ENCODE data around the gene SOX18.

Gene SOX18

GRCh38 chr20:64064145-64064698, 14.8 kb upstream of the SOX18 start:
- ATAC-seq, result peak; percentile 15; the same call in 1 of the 3 replicates

DNA sequence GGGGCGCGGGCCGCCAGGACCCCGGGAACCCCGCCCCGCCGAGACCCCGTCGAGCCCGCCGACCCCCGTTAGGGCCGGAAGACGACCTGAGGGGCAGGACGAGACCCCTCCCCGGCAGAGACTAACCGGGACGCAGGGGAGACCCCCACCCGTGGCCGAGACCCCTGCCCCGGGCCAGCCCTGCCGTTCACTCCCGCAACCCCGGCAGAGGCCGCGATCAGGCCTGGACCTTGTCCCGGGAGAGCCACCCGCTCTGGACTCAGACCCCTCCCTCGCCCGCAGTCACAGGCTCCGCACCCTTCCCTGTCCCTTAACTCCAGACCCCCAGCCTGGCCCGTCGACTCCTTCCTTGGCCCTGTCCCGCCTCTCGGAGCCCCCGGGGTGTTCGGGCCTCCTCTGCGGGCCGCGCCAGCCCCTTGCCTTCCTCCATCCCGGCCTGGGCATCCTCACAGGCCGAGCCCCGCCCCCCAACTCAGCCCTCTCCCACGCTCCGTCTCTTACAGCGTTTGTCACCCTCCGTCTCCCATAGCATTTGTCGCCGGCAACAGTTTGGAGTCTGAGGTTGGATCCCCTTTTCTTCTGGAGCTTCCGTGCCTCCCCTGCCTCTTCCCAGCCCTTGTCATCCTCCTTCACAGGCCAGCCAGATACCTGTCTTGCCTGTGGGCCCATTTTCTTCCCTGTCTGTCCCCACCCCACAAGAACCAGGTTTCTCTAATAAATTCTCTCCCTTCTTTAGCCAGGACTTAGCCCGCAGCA, 14.1 kb upstream of the SOX18 start:
- TF ChIP-seq ZNF565 (CRISPR knock-in tag; conservative IDR thresholded peaks at IDR 0.05; ENCODE audit: low read depth), result no peak
- TF ChIP-seq ESRRG (CRISPR knock-in tag; IDR thresholded peaks at IDR 0.05), result no peak
- TF ChIP-seq ARNTL (CRISPR knock-in tag; IDR thresholded peaks at IDR 0.05; ENCODE audit: borderline replicate concordance, low read depth), result no peak
- TF ChIP-seq OSR1 (CRISPR knock-in tag; IDR thresholded peaks at IDR 0.05), result no peak
- no peak for TF ChIP-seq PATZ1 (CRISPR knock-in tag; IDR thresholded peaks at IDR 0.05; ENCODE audit: borderline replicate concordance)
- TF ChIP-seq RARB (CRISPR knock-in tag; IDR thresholded peaks at IDR 0.05), result no peak
- no peak for TF ChIP-seq PPARA (CRISPR knock-in tag; IDR thresholded peaks at IDR 0.05; ENCODE audit: borderline replicate concordance)
- TF ChIP-seq CSRNP3 (CRISPR knock-in tag; IDR thresholded peaks at IDR 0.05), result no peak
- TF ChIP-seq TOX (CRISPR knock-in tag; IDR thresholded peaks at IDR 0.05; ENCODE audit: borderline replicate concordance), result no peak
- TF ChIP-seq TCF4 (CRISPR knock-in tag; IDR thresholded peaks at IDR 0.05; ENCODE audit: borderline replicate concordance), result no peak
- TF ChIP-seq, protein P1, sequence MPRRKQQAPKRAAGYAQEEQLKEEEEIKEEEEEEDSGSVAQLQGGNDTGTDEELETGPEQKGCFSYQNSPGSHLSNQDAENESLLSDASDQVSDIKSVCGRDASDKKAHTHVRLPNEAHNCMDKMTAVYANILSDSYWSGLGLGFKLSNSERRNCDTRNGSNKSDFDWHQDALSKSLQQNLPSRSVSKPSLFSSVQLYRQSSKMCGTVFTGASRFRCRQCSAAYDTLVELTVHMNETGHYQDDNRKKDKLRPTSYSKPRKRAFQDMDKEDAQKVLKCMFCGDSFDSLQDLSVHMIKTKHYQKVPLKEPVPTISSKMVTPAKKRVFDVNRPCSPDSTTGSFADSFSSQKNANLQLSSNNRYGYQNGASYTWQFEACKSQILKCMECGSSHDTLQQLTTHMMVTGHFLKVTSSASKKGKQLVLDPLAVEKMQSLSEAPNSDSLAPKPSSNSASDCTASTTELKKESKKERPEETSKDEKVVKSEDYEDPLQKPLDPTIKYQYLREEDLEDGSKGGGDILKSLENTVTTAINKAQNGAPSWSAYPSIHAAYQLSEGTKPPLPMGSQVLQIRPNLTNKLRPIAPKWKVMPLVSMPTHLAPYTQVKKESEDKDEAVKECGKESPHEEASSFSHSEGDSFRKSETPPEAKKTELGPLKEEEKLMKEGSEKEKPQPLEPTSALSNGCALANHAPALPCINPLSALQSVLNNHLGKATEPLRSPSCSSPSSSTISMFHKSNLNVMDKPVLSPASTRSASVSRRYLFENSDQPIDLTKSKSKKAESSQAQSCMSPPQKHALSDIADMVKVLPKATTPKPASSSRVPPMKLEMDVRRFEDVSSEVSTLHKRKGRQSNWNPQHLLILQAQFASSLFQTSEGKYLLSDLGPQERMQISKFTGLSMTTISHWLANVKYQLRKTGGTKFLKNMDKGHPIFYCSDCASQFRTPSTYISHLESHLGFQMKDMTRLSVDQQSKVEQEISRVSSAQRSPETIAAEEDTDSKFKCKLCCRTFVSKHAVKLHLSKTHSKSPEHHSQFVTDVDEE (CRISPR knock-in tag; IDR thresholded peaks at IDR 0.05), result no peak
- TF ChIP-seq GLIS3 (CRISPR knock-in tag; IDR thresholded peaks at IDR 0.05), result no peak
- ATAC-seq, result peak; percentile 17

More at GRCh38 chr20:64064145-64064698, 14.8 kb upstream of the SOX18 start:
- TF ChIP-seq ZFP3 (CRISPR knock-in tag; IDR thresholded peaks at IDR 0.05) (no peak), ARNTL (CRISPR knock-in tag; IDR thresholded peaks at IDR 0.05; ENCODE audit: borderline replicate concordance, low read depth) (no peak), CSRNP3 (CRISPR knock-in tag; IDR thresholded peaks at IDR 0.05) (no peak), BACH2 (CRISPR knock-in tag; IDR thresholded peaks at IDR 0.05; ENCODE audit: borderline replicate concordance) (no peak)

- peak; percentile 95 for ATAC-seq
- TF ChIP-seq ESRRG (CRISPR knock-in tag; IDR thresholded peaks at IDR 0.05) (no peak), ZFP30 (CRISPR knock-in tag; IDR thresholded peaks at IDR 0.05) (no peak), PATZ1 (CRISPR knock-in tag; IDR thresholded peaks at IDR 0.05; ENCODE audit: borderline replicate concordance) (no peak), PPARA (CRISPR knock-in tag; IDR thresholded peaks at IDR 0.05; ENCODE audit: borderline replicate concordance) (no peak), ZNF70 (CRISPR knock-in tag; IDR thresholded peaks at IDR 0.05) (no peak), SNAI2 (CRISPR knock-in tag; IDR thresholded peaks at IDR 0.05) (0 out of 2 replicates have a peak, but pooled peaks have one; percentile 81), GLIS3 (CRISPR knock-in tag; IDR thresholded peaks at IDR 0.05) (no peak), CSDC2 (CRISPR knock-in tag; IDR thresholded peaks at IDR 0.05) (0 out of 2 replicates have a peak, but pooled peaks have one; percentile 86), ZFP3 (CRISPR knock-in tag; IDR thresholded peaks at IDR 0.05) (0 out of 2 replicates have a peak, but pooled peaks have one; percentile 22), ZNF8 (CRISPR knock-in tag; IDR thresholded peaks at IDR 0.05) (no peak), BACH2 (CRISPR knock-in tag; IDR thresholded peaks at IDR 0.05; ENCODE audit: borderline replicate concordance) (0 out of 2 replicates have a peak, but pooled peaks have one; percentile 21), RARB (CRISPR knock-in tag; IDR thresholded peaks at IDR 0.05) (no peak), CSRNP3 (CRISPR knock-in tag; IDR thresholded peaks at IDR 0.05) (no peak)
- TF ChIP-seq, protein P1 (CRISPR knock-in tag; IDR thresholded peaks at IDR 0.05), result peak; percentile 97
Measured at GRCh38 chr20:64062596-64063388, 13.4 kb upstream of the SOX18 start, which contains the start of gene TCEA2. Gene TCEA2, plus strand, starts transcription at chr20:64063198. Its CDS starts 115 bp downstream, at chr20:64063313.
